Esophagus squamous epithelium (tissue), 5 donors: ENCODE measurements around the gene TEX19. TPM values are rescaled to one million over a fixed set of nuclear protein-coding genes. Genes with fewer than 3 reads are reported as not detected.

ENCODE experiments used
- DNase-seq: peaks from one replicate; lab custom pipeline; 2025; lab: John Stamatoyannopoulos, UW
- H3K27ac ChIP-seq, 4 donors: fragments of 200-600 bp; sonication (generic); one replicate each; pipeline ENCODE4 v1.5.1; 2016 to 2019; ENCODE audit warnings: mild to moderate bottlenecking in 1 of 4
- H3K27me3 ChIP-seq, 4 donors: fragments of 200-600 bp; sonication (generic); 1 replicate in 3 of 4; 2 replicates in 1 of 4; pipeline versions ENCODE4 v1.5.1 to v1.6.0; 2017 to 2021; ENCODE audit warnings: antibody characterized with exemption in 1 of 4
- H3K36me3 ChIP-seq, 3 donors: fragments of 200-600 bp; sonication (generic); one replicate each; pipeline ENCODE4 v1.5.1; 2016 to 2019
- H3K4me1 ChIP-seq, 3 donors: fragments of 200-600 bp; sonication (generic); one replicate each; pipeline ENCODE4 v1.5.1; 2017 to 2019
- H3K4me3 ChIP-seq, 4 donors: fragments of 200-600 bp; sonication (generic); 1 replicate in 3 of 4; 2 replicates in 1 of 4; pipeline ENCODE4 v1.5.1; 2016 to 2019; ENCODE audit warnings: mild to moderate bottlenecking in 2 of 4, moderate library complexity in 1 of 4
- H3K9me3 ChIP-seq, 3 donors: fragments of 200-600 bp; sonication (generic); one replicate each; pipeline ENCODE4 v1.5.1; 2016 to 2019
- POLR2A ChIP-seq, 4 donors: fragments of 450-650 bp; IDR thresholded peaks; one replicate each; pipeline ENCODE4 v1.6.1; 2017; ENCODE audit warnings: antibody characterized with exemption in 4 of 4, mild to moderate bottlenecking in 4 of 4, moderate library complexity in 3 of 4
- WGBS, 2 donors: methylation state at CpG; one replicate each; pipeline ENCODE4 v1.1.5; 2018; 5-methylcytosine and 5-hydroxymethylcytosine counted together
- intact Hi-C: fragments of 100-400 bp; cut with DNase I; formaldehyde crosslinking; loops from one replicate; pipeline ENCODE4 v1.15.0; 2022
- total RNA-seq, 4 donors: library from RNA; depleted of rRNA; stranded (reverse); fragments of >200 nt; gene quantifications; one replicate each; pipeline ENCODE4 v1.1.0, GENCODE V29; 2016
- TF ChIP-seq, protein P1 (sequence below), 6 experiments: fragments of 450-650 bp in 4 of 6; fragments of 200-600 bp in 2 of 6; sonication (generic) in 2 of 6; IDR thresholded peaks; one replicate each; pipeline ENCODE4 v1.5.1; 2016 to 2019; ENCODE audit warnings: antibody characterized with exemption in 6 of 6, mild to moderate bottlenecking in 4 of 6, moderate library complexity in 4 of 6
- donor health status: DM: yes; HTN: yes; CAD: no.

TEX19 gene
- total RNA-seq, 4 donors from 2014 or later: not detected

DNA sequence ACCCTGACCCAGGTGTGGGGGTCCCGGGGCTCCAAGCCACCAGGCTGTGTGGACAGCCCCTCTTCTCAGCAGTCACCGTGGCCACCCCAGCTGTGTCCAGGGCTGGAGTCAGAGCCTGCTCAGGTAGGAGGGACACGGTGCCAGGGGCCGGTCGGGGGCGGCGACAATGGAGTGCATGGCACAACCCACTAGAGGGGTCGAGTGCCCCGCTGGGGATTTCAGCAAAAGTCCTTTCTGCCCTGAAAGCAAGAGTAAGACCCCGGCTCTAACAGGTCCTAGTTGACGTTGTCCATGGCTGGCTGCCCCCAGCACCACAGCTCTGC, 23.8 kb downstream of the TEX19 start:
- Histone ChIP-seq H3K27me3 (peaks cover 0 to 99% (median 5%) of the 10 kb centered on the region in 4 donors), H3K36me3 (no peaks in the 10 kb centered on the region), H3K27ac (no peak overlapping the region), H3K9me3 (no peaks in the 10 kb centered on the region), H3K4me1 (peaks cover 10 to 51% (median 26%) of the 10 kb centered on the region in 3 donors), H3K4me3 (no peak overlapping the region)
- WGBS, 2 donors: 71% methylated on average over 2 of the region's 11 CpGs; no CpG with 5 or more reads in 1 of the 2 donors
- TF ChIP-seq POLR2A (IDR thresholded peaks at IDR 0.05): no peak
- TF ChIP-seq, protein P1, sequence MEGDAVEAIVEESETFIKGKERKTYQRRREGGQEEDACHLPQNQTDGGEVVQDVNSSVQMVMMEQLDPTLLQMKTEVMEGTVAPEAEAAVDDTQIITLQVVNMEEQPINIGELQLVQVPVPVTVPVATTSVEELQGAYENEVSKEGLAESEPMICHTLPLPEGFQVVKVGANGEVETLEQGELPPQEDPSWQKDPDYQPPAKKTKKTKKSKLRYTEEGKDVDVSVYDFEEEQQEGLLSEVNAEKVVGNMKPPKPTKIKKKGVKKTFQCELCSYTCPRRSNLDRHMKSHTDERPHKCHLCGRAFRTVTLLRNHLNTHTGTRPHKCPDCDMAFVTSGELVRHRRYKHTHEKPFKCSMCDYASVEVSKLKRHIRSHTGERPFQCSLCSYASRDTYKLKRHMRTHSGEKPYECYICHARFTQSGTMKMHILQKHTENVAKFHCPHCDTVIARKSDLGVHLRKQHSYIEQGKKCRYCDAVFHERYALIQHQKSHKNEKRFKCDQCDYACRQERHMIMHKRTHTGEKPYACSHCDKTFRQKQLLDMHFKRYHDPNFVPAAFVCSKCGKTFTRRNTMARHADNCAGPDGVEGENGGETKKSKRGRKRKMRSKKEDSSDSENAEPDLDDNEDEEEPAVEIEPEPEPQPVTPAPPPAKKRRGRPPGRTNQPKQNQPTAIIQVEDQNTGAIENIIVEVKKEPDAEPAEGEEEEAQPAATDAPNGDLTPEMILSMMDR (IDR thresholded peaks at IDR 0.05): no peak
- intact Hi-C loops: no loop called here
- no peak for DNase-seq

DNA sequence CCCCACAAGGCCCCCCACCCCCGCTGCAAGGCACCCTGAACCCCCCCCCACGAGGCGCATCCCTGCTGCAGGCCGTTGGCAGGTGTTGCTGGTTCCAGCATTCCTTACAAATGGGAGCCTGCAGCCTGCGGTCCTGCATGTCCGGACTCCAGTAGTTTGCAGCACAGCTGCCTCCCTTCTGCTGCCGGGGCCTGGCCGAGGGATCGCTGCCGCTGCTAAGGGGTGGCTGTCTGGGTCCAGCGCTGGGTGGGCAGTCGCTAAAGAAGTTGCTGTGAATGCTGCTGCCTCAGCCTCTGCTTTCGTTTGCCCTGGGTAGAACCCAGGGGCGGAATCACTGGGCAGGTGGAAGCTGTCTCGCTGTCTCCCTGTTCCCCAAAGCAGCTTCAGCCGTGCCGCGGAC, 24.4 kb downstream of the TEX19 start:
- intact Hi-C loops: no loop called here
- H3K27me3 ChIP-seq: peaks cover 0 to 99% (median 5%) of the 10 kb centered on the region in 4 donors
- H3K4me3 ChIP-seq: no peak overlapping the region
- WGBS, 2 donors: 33 to 90% methylated on average over 3 to 5 of the region's 18 CpGs
- no peak for DNase-seq
- peaks cover 10 to 51% (median 26%) of the 10 kb centered on the region in 3 donors for H3K4me1 ChIP-seq
- TF ChIP-seq, protein P1 (IDR thresholded peaks at IDR 0.05): no peak
- TF ChIP-seq POLR2A (IDR thresholded peaks at IDR 0.05): no peak
- H3K27ac ChIP-seq: no peak overlapping the region
- H3K36me3 ChIP-seq: no peaks in the 10 kb centered on the region
- no peaks in the 10 kb centered on the region for H3K9me3 ChIP-seq

DNA sequence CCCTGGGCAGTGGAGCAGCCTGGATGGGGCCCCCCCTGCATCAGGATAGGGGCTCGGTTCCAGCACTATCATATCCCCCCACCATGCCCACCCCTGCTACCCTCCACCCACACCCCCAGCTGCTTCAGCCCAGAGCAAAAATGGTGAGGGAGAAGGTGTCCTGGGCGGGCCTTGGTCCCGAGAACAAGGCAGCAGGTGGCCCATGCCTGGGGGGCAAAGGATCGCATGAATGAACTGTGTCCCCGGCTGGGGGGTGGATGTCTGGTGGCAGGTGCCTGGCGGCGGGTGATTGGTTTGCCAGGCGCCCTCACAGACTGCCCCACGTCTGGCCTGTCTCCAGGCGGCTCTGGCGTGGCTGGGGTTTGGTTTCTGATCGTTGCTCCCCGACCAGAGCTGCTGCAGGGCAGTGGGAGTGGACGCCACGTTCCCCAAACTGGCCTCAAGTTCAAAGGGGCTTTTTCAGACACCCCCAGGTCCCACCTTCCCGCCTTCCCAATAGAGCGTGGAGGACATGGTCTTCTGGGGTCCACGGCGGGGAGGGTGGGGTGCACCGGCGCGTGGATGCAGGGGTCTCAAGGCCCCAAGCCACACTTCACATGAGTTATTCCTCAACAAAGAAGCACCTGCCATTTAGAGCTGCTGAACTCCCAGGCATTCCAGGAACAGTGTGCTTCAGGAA, 25.1 kb downstream of the TEX19 start:
- H3K4me3 ChIP-seq: no peak overlapping the region
- no peaks in the 10 kb centered on the region for H3K36me3 ChIP-seq
- WGBS, 2 donors: 37 to 40% methylated on average over 4 to 9 of the region's 22 CpGs
- H3K27ac ChIP-seq: peak overlapping the region in 1 of 4 donors; percentile 29
- H3K27me3 ChIP-seq: peaks cover 0 to 94% (median 5%) of the 10 kb centered on the region in 4 donors
- H3K9me3 ChIP-seq: no peaks in the 10 kb centered on the region
- intact Hi-C loops: no loop called here
- peaks cover 10 to 51% (median 26%) of the 10 kb centered on the region in 3 donors for H3K4me1 ChIP-seq
- no peak for TF ChIP-seq POLR2A (IDR thresholded peaks at IDR 0.05)
- TF ChIP-seq, protein P1 (IDR thresholded peaks at IDR 0.05): no peak
- DNase-seq: no peak

DNA sequence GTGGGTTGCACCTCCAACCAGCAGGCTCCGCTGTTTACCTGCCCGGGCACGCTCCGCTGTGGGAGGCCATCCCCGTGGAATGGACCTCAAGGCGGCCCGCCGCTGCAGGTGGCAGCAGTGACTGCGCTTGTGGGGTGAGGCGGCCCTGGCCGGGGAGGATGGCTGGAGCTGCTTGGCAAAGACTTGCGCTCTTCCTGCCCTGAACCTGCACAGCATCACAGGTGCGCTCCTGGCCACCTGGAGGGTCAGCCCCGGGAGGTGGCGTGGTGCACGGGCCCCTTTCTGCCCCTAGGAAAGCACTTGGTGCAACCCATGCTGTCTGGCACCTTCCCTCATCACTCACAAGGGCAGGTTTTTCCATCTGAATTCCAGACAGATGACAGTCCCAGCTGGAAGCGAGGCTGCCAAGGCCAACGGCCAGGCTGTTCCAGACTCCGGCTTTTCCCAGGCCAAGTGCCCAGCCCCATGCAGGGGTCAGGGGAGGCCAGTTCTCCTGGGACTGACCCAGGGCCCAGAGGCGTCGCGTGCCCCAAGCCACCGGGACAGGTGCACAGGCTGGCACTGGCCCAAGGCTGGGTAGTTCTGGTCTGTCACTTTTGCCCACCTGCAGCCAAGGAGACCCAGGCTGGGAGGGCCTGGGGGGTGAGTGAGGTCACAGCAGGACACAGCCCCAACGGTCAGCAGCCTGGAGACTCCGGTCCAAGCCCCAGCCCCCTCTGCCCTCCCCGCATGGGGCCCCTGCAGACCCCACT, 25.9 kb downstream of the TEX19 start:
- Histone ChIP-seq H3K36me3 (no peaks in the 10 kb centered on the region), H3K4me3 (no peak overlapping the region), H3K4me1 (peaks cover 10 to 51% (median 26%) of the 10 kb centered on the region in 3 donors), H3K9me3 (no peaks in the 10 kb centered on the region), H3K27me3 (peaks cover 0 to 87% (median 5%) of the 10 kb centered on the region in 4 donors), H3K27ac (peak overlapping the region in 2 of 4 donors; percentile 9 to 29)
- TF ChIP-seq POLR2A (IDR thresholded peaks at IDR 0.05): no peak
- TF ChIP-seq, protein P1 (IDR thresholded peaks at IDR 0.05): peak in 3 of 6 experiments; percentile 13 to 60 (median 35)
- 20 to 43% methylated on average over 2 to 5 of the region's 26 CpGs for WGBS, 2 donors
- DNase-seq: no peak
- intact Hi-C loops: no loop called here
